H1 (cell line): ENCODE data around the gene CLMP. TPM values are rescaled to one million over a fixed set of nuclear protein-coding genes. Genes with fewer than 3 reads are reported as not detected.

Source experiments
- CTCF ChIA-PET: fragments of 300-600 bp; sonication (Branson Sonifier 250); formaldehyde crosslinking; loops from one replicate; lab custom pipeline; 2021; ENCODE audit not compliant: partially characterized antibody; lab: Charles Lee
- POLR2A ChIA-PET: fragments of 300-600 bp; sonication (Branson Sonifier 250); formaldehyde crosslinking; loops from one replicate; lab custom pipeline; 2021; ENCODE audit warnings: inconsistent platforms; ENCODE audit not compliant: partially characterized antibody; lab: Charles Lee
- DNase-seq, 2 experiments: peaks; one replicate each; pipeline versions ENCODE4 v3.0.0 to v3.0.0-alpha.2; 2010 to 2022; ENCODE audit warnings: low spot score in 2 of 2, low read depth in 1 of 2, mixed read lengths in 1 of 2
- FAIRE-seq: peaks from 2 replicates; lab custom pipeline; 2011; peaks lifted over from hg19 to GRCh38; lab: Jason Lieb, UNC
- H2AFZ ChIP-seq: 2 replicates; pipeline ENCODE4 v1.8.1; 2012; ENCODE audit warnings: low read length, inconsistent platforms
- H2AK5ac ChIP-seq: 2 replicates; pipeline ENCODE4 v1.6.1; 2013; ENCODE audit warnings: low read depth, low read length
- H2BK120ac ChIP-seq: replicated peaks from 2 replicates; pipeline ENCODE3; 2013; ENCODE audit warnings: low read depth, low read length, inconsistent platforms
- H2BK12ac ChIP-seq: 2 replicates; pipeline ENCODE4 v1.6.1; 2013; ENCODE audit warnings: low read depth, low read length
- H2BK15ac ChIP-seq: 2 replicates; pipeline ENCODE4 v1.6.1; 2013; ENCODE audit warnings: low read length
- H2BK20ac ChIP-seq: 2 replicates; pipeline ENCODE4 v1.6.1; 2013; ENCODE audit warnings: low read length
- H2BK5ac ChIP-seq: 2 replicates; pipeline ENCODE4 v1.6.1; 2013; ENCODE audit warnings: low read depth, low read length
- H3K14ac ChIP-seq: 2 replicates; pipeline ENCODE4 v1.6.1; 2013; ENCODE audit warnings: inconsistent platforms; ENCODE audit not compliant: insufficient read length
- H3K18ac ChIP-seq: 2 replicates; pipeline ENCODE4 v1.6.1; 2013; ENCODE audit warnings: low read length; ENCODE audit errors: extremely low read depth
- H3K23ac ChIP-seq: 2 replicates; pipeline ENCODE4 v1.6.1; 2013; ENCODE audit warnings: inconsistent platforms; ENCODE audit not compliant: insufficient read length
- H3K23me2 ChIP-seq: 2 replicates; pipeline ENCODE4 v1.6.1; 2013; ENCODE audit warnings: low read depth, low read length
- H3K27ac ChIP-seq: 2 replicates; pipeline ENCODE4 v1.6.1; 2011; ENCODE audit warnings: low read depth, low read length, inconsistent platforms
- H3K27me3 ChIP-seq, 4 experiments: replicated peaks in 1 of 4; 1 replicate in 1 of 4; 2 replicates in 3 of 4; pipeline versions ENCODE4 v1.6.1 to v1.8.1; 2011 to 2013; ENCODE audit warnings: low read length in 3 of 4, mild to moderate bottlenecking in 3 of 4, inconsistent platforms in 2 of 4, mixed read lengths in 2 of 4, moderate library complexity in 1 of 4; ENCODE audit not compliant: control insufficient read depth in 3 of 4, insufficient read depth in 3 of 4; ENCODE audit errors: extremely low read depth in 1 of 4
- H3K36me3 ChIP-seq, 4 experiments: 2 replicates each; pipeline versions ENCODE4 v1.6.1 to v1.8.1; 2011 to 2013; ENCODE audit warnings: mild to moderate bottlenecking in 4 of 4, low read length in 3 of 4, moderate library complexity in 2 of 4, control low read depth in 1 of 4, inconsistent platforms in 1 of 4; ENCODE audit not compliant: insufficient read depth in 4 of 4, control insufficient read depth in 2 of 4
- H3K4ac ChIP-seq: replicated peaks from 2 replicates; pipeline ENCODE3; 2013; ENCODE audit warnings: low read length, low read depth, mixed read lengths, inconsistent platforms; ENCODE audit not compliant: insufficient read length
- H3K4me1 ChIP-seq, 4 experiments: replicated peaks in 1 of 4; 1 replicate in 1 of 4; 2 replicates in 3 of 4; pipeline versions ENCODE4 v1.6.1 to v1.8.1; 2011 to 2013; ENCODE audit warnings: low read length in 3 of 4, inconsistent platforms in 2 of 4, mixed read lengths in 1 of 4; ENCODE audit not compliant: insufficient read depth in 4 of 4, control insufficient read depth in 3 of 4
- H3K4me2 ChIP-seq, 2 experiments: 2 replicates each; pipeline versions ENCODE4 v1.6.1 to v1.8.1; 2011 to 2013; ENCODE audit warnings: low read depth in 2 of 2, low read length in 2 of 2, control low read depth in 1 of 2, inconsistent platforms in 1 of 2, mild to moderate bottlenecking in 1 of 2; ENCODE audit not compliant: insufficient read depth in 1 of 2
- H3K4me3 ChIP-seq, 4 experiments: fragments of 200-600, 300-600 bp in 1 of 4; sonication (generic), shearing (Covaris generic), sonication (Bioruptor Twin) in 1 of 4; 2 replicates each; pipeline versions ENCODE4 v1.5.1 to v1.8.1; 2011 to 2016; ENCODE audit warnings: low read length in 4 of 4, low read depth in 3 of 4, control low read depth in 2 of 4, inconsistent platforms in 2 of 4, mild to moderate bottlenecking in 2 of 4, mixed read lengths in 1 of 4, moderate library complexity in 1 of 4; ENCODE audit not compliant: insufficient read depth in 2 of 4; ENCODE audit errors: extremely low read depth in 1 of 4
- H3K56ac ChIP-seq: replicated peaks from 2 replicates; pipeline ENCODE3; 2013; ENCODE audit warnings: low read depth, mild to moderate bottlenecking, mixed read lengths, low read length, inconsistent platforms; ENCODE audit not compliant: insufficient read length
- H3K79me1 ChIP-seq: 2 replicates; pipeline ENCODE4 v1.6.1; 2013; ENCODE audit warnings: low read depth, low read length, control low read depth
- H3K79me2 ChIP-seq, 2 experiments: 2 replicates each; pipeline versions ENCODE4 v1.6.1 to v1.8.1; 2012 to 2013; ENCODE audit warnings: low read length in 2 of 2, mild to moderate bottlenecking in 2 of 2, inconsistent platforms in 1 of 2; ENCODE audit not compliant: insufficient read depth in 2 of 2, control insufficient read depth in 1 of 2
- H3K9ac ChIP-seq, 4 experiments: replicated peaks in 1 of 4; 1 replicate in 1 of 4; 2 replicates in 3 of 4; pipeline versions ENCODE4 v1.6.1 to v1.8.1; 2011 to 2013; ENCODE audit warnings: low read depth in 3 of 4, low read length in 3 of 4, control low read depth in 2 of 4, mild to moderate bottlenecking in 2 of 4, moderate library complexity in 2 of 4, inconsistent platforms in 1 of 4; ENCODE audit errors: extremely low read depth in 1 of 4
- H3K9me3 ChIP-seq, 2 experiments: 2 replicates each; pipeline versions ENCODE4 v1.6.1 to v1.8.1; 2012 to 2013; ENCODE audit warnings: mild to moderate bottlenecking in 2 of 2, moderate library complexity in 2 of 2, control low read depth in 1 of 2, inconsistent platforms in 1 of 2, low read depth in 1 of 2, low read length in 1 of 2, mixed read lengths in 1 of 2; ENCODE audit not compliant: insufficient read depth in 2 of 2
- H4K20me1 ChIP-seq, 2 experiments: replicated peaks in 1 of 2; 2 replicates each; pipeline versions ENCODE3 to v1.8.1; 2011 to 2013; ENCODE audit warnings: inconsistent platforms in 2 of 2, low read length in 2 of 2, mild to moderate bottlenecking in 1 of 2; ENCODE audit not compliant: insufficient read depth in 2 of 2, control insufficient read depth in 1 of 2
- H4K5ac ChIP-seq: 2 replicates; pipeline ENCODE4 v1.6.1; 2013; ENCODE audit warnings: low read length, low read depth, mixed read lengths, inconsistent platforms; ENCODE audit not compliant: insufficient read length
- H4K8ac ChIP-seq: 2 replicates; pipeline ENCODE4 v1.8.0; 2013; ENCODE audit warnings: mild to moderate bottlenecking, moderate library complexity, low read length, inconsistent platforms; ENCODE audit not compliant: insufficient read depth; ENCODE audit errors: extremely low read depth
- H4K91ac ChIP-seq: replicated peaks from 2 replicates; pipeline ENCODE3; 2013; ENCODE audit warnings: low read length, mixed read lengths, inconsistent platforms; ENCODE audit not compliant: insufficient read length
- BCL11A ChIP-seq, 2 experiments: IDR thresholded peaks; one replicate each; pipeline ENCODE4 v1.6.1; 2011; ENCODE audit warnings: low read depth in 2 of 2, low read length in 2 of 2, mild to moderate bottlenecking in 2 of 2
- CREB1 ChIP-seq: IDR thresholded peaks from 2 replicates; pipeline ENCODE4 v1.6.1; 2012; ENCODE audit warnings: inconsistent platforms
- EP300 ChIP-seq, 2 experiments: IDR thresholded peaks; 1 replicate in 1 of 2; 2 replicates in 1 of 2; pipeline ENCODE4 v1.6.1; 2011 to 2012; ENCODE audit warnings: low read depth in 2 of 2, low read length in 2 of 2, mild to moderate bottlenecking in 2 of 2, borderline replicate concordance in 1 of 2, inconsistent platforms in 1 of 2, moderate library complexity in 1 of 2
- EZH2 ChIP-seq: fragments of 200-600 bp; sonication (generic); IDR thresholded peaks from 2 replicates; pipeline ENCODE4 v1.7.1; 2012; ENCODE audit warnings: low read depth, mild to moderate bottlenecking, moderate library complexity, low read length, inconsistent platforms; ENCODE audit not compliant: severe bottlenecking
- GTF2F1 ChIP-seq: IDR thresholded peaks from 2 replicates; pipeline ENCODE4 v1.6.1; 2012; ENCODE audit warnings: low read depth, low read length, improper control_type of control experiment, borderline replicate concordance
- JUN ChIP-seq: IDR thresholded peaks from 2 replicates; pipeline ENCODE4 v1.6.1; 2011; ENCODE audit warnings: low read depth, mild to moderate bottlenecking, improper control_type of control experiment, low read length
- JUND ChIP-seq: IDR thresholded peaks from 2 replicates; pipeline ENCODE4 v1.6.1; 2011; ENCODE audit warnings: mild to moderate bottlenecking, improper control_type of control experiment, low read length
- POLR2A ChIP-seq, 2 experiments: IDR thresholded peaks; 1 replicate in 1 of 2; 2 replicates in 1 of 2; pipeline ENCODE4 v1.6.1; 2011; ENCODE audit warnings: low read depth in 2 of 2, low read length in 2 of 2, mild to moderate bottlenecking in 2 of 2; ENCODE audit errors: control extremely low read depth in 1 of 2
- POLR2AphosphoS5 ChIP-seq: IDR thresholded peaks from 2 replicates; pipeline ENCODE4 v1.6.1; 2011; ENCODE audit warnings: low read depth, low read length
- RAD21 ChIP-seq, 2 experiments: IDR thresholded peaks in 1 of 2; conservative IDR thresholded peaks in 1 of 2; 2 replicates each; pipeline ENCODE4 v1.6.1; 2011; ENCODE audit warnings: low read depth in 2 of 2, low read length in 2 of 2, improper control_type of control experiment in 1 of 2, inconsistent platforms in 1 of 2, mild to moderate bottlenecking in 1 of 2, moderate library complexity in 1 of 2
- SP1 ChIP-seq: IDR thresholded peaks from 2 replicates; pipeline ENCODE4 v1.6.1; 2011; ENCODE audit warnings: low read depth, low read length
- SP4 ChIP-seq: IDR thresholded peaks from 2 replicates; pipeline ENCODE4 v1.6.1; 2012; ENCODE audit warnings: low read length, inconsistent platforms
- TBP ChIP-seq: IDR thresholded peaks from 2 replicates; pipeline ENCODE4 v1.6.1; 2011; ENCODE audit warnings: low read depth, low read length, improper control_type of control experiment
- ZNF274 ChIP-seq: IDR thresholded peaks from 2 replicates; pipeline ENCODE4 v1.7.0; 2012; ENCODE audit warnings: low read length, borderline replicate concordance; ENCODE audit errors: extremely low read depth
- WGBS, 2 experiments: shearing (Covaris generic) in 1 of 2; methylation state at CpG; one replicate each; pipeline versions ENCODE4 v1.1.6 to v1.1.7; 2013 to 2015; ENCODE audit warnings: low lambda C conversion rate in 2 of 2, mixed read lengths in 2 of 2, inconsistent platforms in 1 of 2, low coverage in 1 of 2, missing lambda C conversion rate in 1 of 2; ENCODE audit not compliant: insufficient replicate concordance in 2 of 2, insufficient coverage in 1 of 2, insufficient read length in 1 of 2; ENCODE audit errors: extremely low coverage in 1 of 2, missing lambda C conversion rate in 1 of 2; 5-methylcytosine and 5-hydroxymethylcytosine counted together
- polyA plus RNA-seq, 7 experiments: library from polyadenylated mRNA; depleted of rRNA in 3 of 7; stranded (reverse) in 5 of 7; unstranded in 2 of 7; fragments of >200 nt in 5 of 7; fragments of 200-250 nt in 2 of 7; gene quantifications; 1 replicate in 5 of 7; 2 replicates in 1 of 7; 4 replicates in 1 of 7; pipeline versions ENCODE4 v1.2.1 to v1.2.3, GENCODE V29; 2011 to 2013; ENCODE audit warnings: missing spikeins in 2 of 7, mixed read lengths in 2 of 7
- total RNA-seq: library from RNA; stranded (reverse); fragmentation: NEBNext Ultra II Directional; extraction: Animal tissue kit (Norgen Biotek cat#: 25700); gene quantifications from 2 replicates; pipeline ENCODE4 v1.2.1, GENCODE V29; 2021
- TF ChIP-seq, protein P1 (sequence below): IDR thresholded peaks from 2 replicates; pipeline ENCODE4 v1.6.1; 2011; ENCODE audit warnings: low read length, improper control_type of control experiment

CLMP gene
- total and polyA plus RNA-seq, 2 of the 8 experiments (the other 6 are each of a cell fraction or from before 2014, with no cell fraction given), result 9.9 to 24.1 TPM

- Histone ChIP-seq H3K27ac (no peak overlapping the region), H2BK12ac (no peak overlapping the region), H3K9ac (no peak overlapping the region), H2AK5ac (no peak overlapping the region), H3K4me2 (no peak overlapping the region), H3K36me3 (no peaks in the 10 kb centered on the region), H3K79me2 (no peaks in the 10 kb centered on the region), H4K5ac (no peak overlapping the region), H2BK20ac (no peak overlapping the region), H3K56ac (no peak overlapping the region), H3K23me2 (no peaks in the 10 kb centered on the region), H4K91ac (no peak overlapping the region), H3K23ac (no peak overlapping the region), H3K18ac (no peak overlapping the region), H4K20me1 (no peaks in the 10 kb centered on the region), H4K8ac (no peak overlapping the region), H2AFZ (no peak overlapping the region), H2BK15ac (no peak overlapping the region), H3K4ac (no peak overlapping the region), H3K4me3 (no peak overlapping the region), H2BK5ac (no peak overlapping the region), H3K4me1 (no peaks in the 10 kb centered on the region), H3K9me3 (no peaks in the 10 kb centered on the region), H3K79me1 (no peaks in the 10 kb centered on the region), H3K14ac (no peak overlapping the region), H3K27me3 (no peaks in the 10 kb centered on the region), H2BK120ac (no peak overlapping the region)
- DNase-seq (no peak), FAIRE-seq (no peak)
- 89% methylated on average over 3 of the region's 3 CpGs; no CpG with 5 or more reads in 1 of the 2 experiments for WGBS, 2 experiments
- ChIA-PET POLR2A (no interaction called here), CTCF (interaction anchor here (0.8 to 1.4 kb wide), 6 partner anchors 10 to 384 kb away, joined by 3 to 6 read pairs (median 4); no protein-coding TSS in a partner anchor)
- no peak for TF ChIP-seq JUN
- TF ChIP-seq ZNF274, result no peak
- no peak for TF ChIP-seq TBP
- TF ChIP-seq RAD21 (IDR thresholded peaks at IDR 0.05 in 1 of 2, conservative IDR thresholded peaks at IDR 0.05 in 1 of 2; ENCODE audit: low read depth in 2 of 2, low read length in 2 of 2), result no peak
- no peak for TF ChIP-seq CREB1
- TF ChIP-seq POLR2AphosphoS5, result no peak
- no peak for TF ChIP-seq SP4
- TF ChIP-seq JUND, result no peak
- TF ChIP-seq EP300 (IDR thresholded peaks at IDR 0.05; ENCODE audit: borderline replicate concordance in 1 of 2, low read depth in 2 of 2, low read length in 2 of 2), result no peak
- TF ChIP-seq POLR2A (IDR thresholded peaks at IDR 0.05; ENCODE audit: control extremely low read depth in 1 of 2, low read depth in 2 of 2, low read length in 2 of 2), result no peak
- no peak for TF ChIP-seq SP1
- TF ChIP-seq, protein P1, sequence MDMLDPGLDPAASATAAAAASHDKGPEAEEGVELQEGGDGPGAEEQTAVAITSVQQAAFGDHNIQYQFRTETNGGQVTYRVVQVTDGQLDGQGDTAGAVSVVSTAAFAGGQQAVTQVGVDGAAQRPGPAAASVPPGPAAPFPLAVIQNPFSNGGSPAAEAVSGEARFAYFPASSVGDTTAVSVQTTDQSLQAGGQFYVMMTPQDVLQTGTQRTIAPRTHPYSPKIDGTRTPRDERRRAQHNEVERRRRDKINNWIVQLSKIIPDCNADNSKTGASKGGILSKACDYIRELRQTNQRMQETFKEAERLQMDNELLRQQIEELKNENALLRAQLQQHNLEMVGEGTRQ, result no peak
- no peak for TF ChIP-seq GTF2F1
- no peak for TF ChIP-seq EZH2
- TF ChIP-seq BCL11A (IDR thresholded peaks at IDR 0.05; ENCODE audit: low read depth in 2 of 2, low read length in 2 of 2), result no peak
Measured at GRCh38 chr11:123093739-123094138, 101.3 kb downstream of the CLMP start.
